HepG2 (cell line): ENCODE data around the gene ARHGAP36. TPM values are rescaled to one million over a fixed set of nuclear protein-coding genes. Genes with fewer than 3 reads are reported as not detected.

Source experiments
- ATAC-seq: fragments of 200-7000 bp; cut with Tn5 transposase; 3 replicates; pipeline ENCODE4 v1.9.1; 2020; ENCODE audit warnings: mild to moderate bottlenecking, moderate library complexity
- BruUV-seq: library from RNA; stranded (reverse); fragments of 400-500 nt; replicated peaks from 2 replicates; lab custom pipeline; 2021; lab: Mats Ljungman, UMichigan
- CTCF ChIA-PET: fragments of 300-600 bp; formaldehyde crosslinking; extraction: SDS; loops from one replicate; lab custom pipeline; 2021; ENCODE audit warnings: low total read pairs, inconsistent platforms, low intra/inter-chr PET ratio; lab: Yijun Ruan, JAX
- POLR2A ChIA-PET: fragments of 350-600 bp; sonication (Branson Sonifier 250); formaldehyde crosslinking; loops from one replicate; lab custom pipeline; 2020; ENCODE audit warnings: antibody characterized with exemption, inconsistent platforms; lab: Yijun Ruan, JAX
- DNase-seq: peaks from one replicate; pipeline ENCODE4 v3.0.0-alpha.2; 2015; ENCODE audit warnings: low spot score
- FAIRE-seq: peaks from 3 replicates; lab custom pipeline; 2011; peaks lifted over from hg19 to GRCh38; lab: Jason Lieb, UNC
- H2AFZ ChIP-seq: one replicate; pipeline ENCODE4 v1.6.1; 2011; ENCODE audit warnings: low read length, inconsistent platforms
- H3K27ac ChIP-seq: fragments of 300-600 bp; 3 replicates; pipeline ENCODE4 v1.8.0; 2011; ENCODE audit warnings: mixed run types, mild to moderate bottlenecking, mixed read lengths, low read length, inconsistent platforms; ENCODE audit not compliant: insufficient read depth; ENCODE audit errors: extremely low read length
- H3K27me3 ChIP-seq, 2 experiments: fragments of 200-600 bp in 1 of 2; 2 replicates in 1 of 2; 3 replicates in 1 of 2; pipeline versions ENCODE4 v1.6.0 to v1.8.0; 2011; ENCODE audit warnings: low read length in 2 of 2, mild to moderate bottlenecking in 2 of 2, moderate library complexity in 2 of 2, inconsistent platforms in 1 of 2; ENCODE audit not compliant: insufficient read depth in 2 of 2, control insufficient read depth in 1 of 2
- H3K36me3 ChIP-seq, 2 experiments: fragments of 200-600 bp in 1 of 2; replicated peaks in 1 of 2; 2 replicates in 1 of 2; 3 replicates in 1 of 2; pipeline versions ENCODE4 v1.5.1 to v1.8.0; 2011; ENCODE audit warnings: low read length in 2 of 2, inconsistent platforms in 1 of 2; ENCODE audit not compliant: insufficient read depth in 2 of 2, control insufficient read depth in 1 of 2
- H3K4me1 ChIP-seq: 2 replicates; pipeline ENCODE4 v1.5.1; 2012; ENCODE audit warnings: low read length, inconsistent platforms; ENCODE audit not compliant: insufficient read depth
- H3K4me2 ChIP-seq: 2 replicates; pipeline ENCODE4 v1.6.0; 2011; ENCODE audit warnings: low read depth, low read length, inconsistent platforms
- H3K4me3 ChIP-seq, 3 experiments: fragments of 200-600 bp in 1 of 3; sonication (generic), shearing (Covaris generic) in 1 of 3; replicated peaks in 1 of 3; 2 replicates each; pipeline ENCODE4 v1.5.1; 2011 to 2016; ENCODE audit warnings: low read length in 3 of 3, inconsistent platforms in 2 of 3, low read depth in 2 of 3, mild to moderate bottlenecking in 2 of 3, control low read depth in 1 of 3, mixed read lengths in 1 of 3; ENCODE audit not compliant: insufficient read depth in 1 of 3
- H3K79me2 ChIP-seq: one replicate; pipeline ENCODE4 v1.6.1; 2011; ENCODE audit warnings: low read length, inconsistent platforms; ENCODE audit not compliant: insufficient read depth
- H3K9ac ChIP-seq: 2 replicates; pipeline ENCODE4 v1.6.0; 2011; ENCODE audit warnings: mild to moderate bottlenecking, low read depth, low read length, inconsistent platforms; ENCODE audit not compliant: insufficient read depth
- H3K9me3 ChIP-seq: 2 replicates; pipeline ENCODE4 v1.5.1; 2012; ENCODE audit warnings: mild to moderate bottlenecking, low read length
- H4K20me1 ChIP-seq: 2 replicates; pipeline ENCODE4 v1.6.0; 2011; ENCODE audit warnings: inconsistent platforms, mild to moderate bottlenecking, low read length, moderate library complexity; ENCODE audit not compliant: insufficient read depth
- KAT8 ChIP-seq: IDR thresholded peaks from 2 replicates; pipeline ENCODE4 v1.6.1; 2016; ENCODE audit warnings: missing genetic modification reagents, missing compliant biosample characterization
- MEIS1 ChIP-seq: sonication (generic); formaldehyde crosslinking; IDR thresholded peaks from 2 replicates; pipeline ENCODE4 v1.9.0; 2021; ENCODE audit warnings: mild to moderate bottlenecking, missing genetic modification reagents, moderate library complexity, borderline replicate concordance
- MTA3 ChIP-seq: sonication (generic); formaldehyde crosslinking; IDR thresholded peaks from 2 replicates; pipeline ENCODE4 v1.4.0; 2020; ENCODE audit warnings: missing genetic modification reagents
- NFIB ChIP-seq: sonication (generic); formaldehyde crosslinking; IDR thresholded peaks from 2 replicates; pipeline ENCODE4 v1.9.0; 2021; ENCODE audit warnings: missing genetic modification reagents, mild to moderate bottlenecking, borderline replicate concordance
- ZNF251 ChIP-seq: sonication (generic); formaldehyde crosslinking; IDR thresholded peaks from 2 replicates; pipeline ENCODE4 v1.9.0; 2021; ENCODE audit warnings: mild to moderate bottlenecking, missing genetic modification reagents
- ZSCAN25 ChIP-seq: sonication (generic); formaldehyde crosslinking; IDR thresholded peaks from 2 replicates; pipeline ENCODE4 v1.8.0; 2022; ENCODE audit warnings: mild to moderate bottlenecking, missing genetic modification reagents
- ZSCAN9 ChIP-seq: IDR thresholded peaks from 2 replicates; pipeline ENCODE4 v1.6.1; 2016; ENCODE audit warnings: borderline replicate concordance
- WGBS: methylation state at CpG from one replicate; pipeline ENCODE4 v1.1.6; 2017; ENCODE audit warnings: low lambda C conversion rate; 5-methylcytosine and 5-hydroxymethylcytosine counted together
- in situ Hi-C: cut with HindIII; loops from 2 replicates; pipeline ENCODE4 v1.10.0; 2017; ENCODE audit warnings: low pct_unique_long_range_greater_than_20kb; ENCODE audit not compliant: extremely low pct_ligation_motif_present
- intact Hi-C: fragments of 100-400 bp; cut with micrococcal nuclease; formaldehyde crosslinking; loops from one replicate; pipeline ENCODE4 v1.10.0; 2022; ENCODE audit not compliant: unreplicated experiment
- polyA plus RNA-seq, 8 experiments: library from polyadenylated mRNA; depleted of rRNA in 3 of 8; stranded (reverse) in 7 of 8; unstranded in 1 of 8; fragments of >200 nt; fragmentation: Illumina TruSeq in 4 of 8; extraction: Trizol in 4 of 8; gene quantifications; 2 replicates each; pipeline versions ENCODE4 v1.2.1 to v1.2.3, GENCODE V29; 2011 to 2016; ENCODE audit warnings: low read depth in 4 of 8, missing spikeins in 1 of 8, mixed read lengths in 1 of 8; ENCODE audit not compliant: insufficient read depth in 1 of 8
- total RNA-seq, 5 experiments: library from RNA; depleted of rRNA; stranded (reverse); fragments of >200 nt; fragmentation: Illumina TruSeq; extraction: Trizol; gene quantifications; 2 replicates each; pipeline ENCODE4 v1.2.3, GENCODE V29; 2016; ENCODE audit warnings: low read depth in 1 of 5
- TF ChIP-seq, protein P1 (sequence below): sonication (generic); formaldehyde crosslinking; IDR thresholded peaks from 2 replicates; pipeline ENCODE4 v1.4.0; 2020; ENCODE audit warnings: missing genetic modification reagents, borderline replicate concordance
- TF ChIP-seq, protein P2 (sequence below): sonication (generic); formaldehyde crosslinking; IDR thresholded peaks from 2 replicates; pipeline ENCODE4 v1.4.0; 2020; ENCODE audit warnings: missing genetic modification reagents
- TF ChIP-seq, protein P3 (sequence below): IDR thresholded peaks from 2 replicates; pipeline ENCODE4 v1.6.1; 2016; ENCODE audit warnings: mild to moderate bottlenecking

ARHGAP36 gene
- total and polyA plus RNA-seq, 2 of the 13 experiments (the other 11 are each of a cell fraction or from before 2014, with no cell fraction given) = not detected

DNA sequence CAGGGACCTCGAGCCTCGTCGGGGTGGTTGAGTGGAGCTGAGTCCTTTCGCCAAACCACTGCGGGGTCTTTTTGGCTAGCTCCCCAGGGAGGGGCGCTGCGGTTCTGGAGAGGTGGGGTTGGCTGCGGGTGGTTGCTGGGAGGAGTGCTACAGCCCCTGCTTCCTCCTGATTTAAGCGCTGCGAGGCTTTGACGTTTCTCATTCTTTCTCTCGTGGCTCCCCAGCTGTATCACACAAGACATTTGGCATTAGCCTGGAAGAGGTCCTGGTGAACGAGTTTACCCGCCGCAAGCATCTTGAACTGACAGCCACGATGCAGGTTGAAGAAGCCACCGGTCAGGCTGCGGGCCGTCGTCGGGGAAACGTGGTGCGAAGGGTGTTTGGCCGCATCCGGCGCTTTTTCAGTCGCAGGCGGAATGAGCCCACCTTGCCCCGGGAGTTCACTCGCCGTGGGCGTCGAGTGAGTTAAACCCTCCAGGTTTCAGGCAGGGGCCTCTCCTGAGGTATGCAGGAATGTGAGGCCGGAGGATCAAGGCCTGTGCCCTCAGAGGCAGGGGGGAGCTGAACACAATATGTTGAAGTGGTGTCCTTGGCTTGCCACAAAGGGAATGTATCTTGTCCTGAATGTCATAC, 25.5 kb downstream of the ARHGAP36 start (continued):
- TF ChIP-seq, protein P1, sequence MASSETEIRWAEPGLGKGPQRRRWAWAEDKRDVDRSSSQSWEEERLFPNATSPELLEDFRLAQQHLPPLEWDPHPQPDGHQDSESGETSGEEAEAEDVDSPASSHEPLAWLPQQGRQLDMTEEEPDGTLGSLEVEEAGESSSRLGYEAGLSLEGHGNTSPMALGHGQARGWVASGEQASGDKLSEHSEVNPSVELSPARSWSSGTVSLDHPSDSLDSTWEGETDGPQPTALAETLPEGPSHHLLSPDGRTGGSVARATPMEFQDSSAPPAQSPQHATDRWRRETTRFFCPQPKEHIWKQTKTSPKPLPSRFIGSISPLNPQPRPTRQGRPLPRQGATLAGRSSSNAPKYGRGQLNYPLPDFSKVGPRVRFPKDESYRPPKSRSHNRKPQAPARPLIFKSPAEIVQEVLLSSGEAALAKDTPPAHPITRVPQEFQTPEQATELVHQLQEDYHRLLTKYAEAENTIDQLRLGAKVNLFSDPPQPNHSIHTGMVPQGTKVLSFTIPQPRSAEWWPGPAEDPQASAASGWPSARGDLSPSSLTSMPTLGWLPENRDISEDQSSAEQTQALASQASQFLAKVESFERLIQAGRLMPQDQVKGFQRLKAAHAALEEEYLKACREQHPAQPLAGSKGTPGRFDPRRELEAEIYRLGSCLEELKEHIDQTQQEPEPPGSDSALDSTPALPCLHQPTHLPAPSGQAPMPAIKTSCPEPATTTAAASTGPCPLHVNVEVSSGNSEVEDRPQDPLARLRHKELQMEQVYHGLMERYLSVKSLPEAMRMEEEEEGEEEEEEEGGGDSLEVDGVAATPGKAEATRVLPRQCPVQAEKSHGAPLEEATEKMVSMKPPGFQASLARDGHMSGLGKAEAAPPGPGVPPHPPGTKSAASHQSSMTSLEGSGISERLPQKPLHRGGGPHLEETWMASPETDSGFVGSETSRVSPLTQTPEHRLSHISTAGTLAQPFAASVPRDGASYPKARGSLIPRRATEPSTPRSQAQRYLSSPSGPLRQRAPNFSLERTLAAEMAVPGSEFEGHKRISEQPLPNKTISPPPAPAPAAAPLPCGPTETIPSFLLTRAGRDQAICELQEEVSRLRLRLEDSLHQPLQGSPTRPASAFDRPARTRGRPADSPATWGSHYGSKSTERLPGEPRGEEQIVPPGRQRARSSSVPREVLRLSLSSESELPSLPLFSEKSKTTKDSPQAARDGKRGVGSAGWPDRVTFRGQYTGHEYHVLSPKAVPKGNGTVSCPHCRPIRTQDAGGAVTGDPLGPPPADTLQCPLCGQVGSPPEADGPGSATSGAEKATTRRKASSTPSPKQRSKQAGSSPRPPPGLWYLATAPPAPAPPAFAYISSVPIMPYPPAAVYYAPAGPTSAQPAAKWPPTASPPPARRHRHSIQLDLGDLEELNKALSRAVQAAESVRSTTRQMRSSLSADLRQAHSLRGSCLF (CRISPR knock-in tag) = no peak
- TF ChIP-seq ZSCAN25 (CRISPR knock-in tag) (no peak), NFIB (CRISPR knock-in tag) (no peak), ZNF251 (CRISPR knock-in tag) (no peak), MTA3 (CRISPR knock-in tag) (no peak), ZSCAN9 (CRISPR knock-in tag) (no peak)
- TF ChIP-seq, protein P2, sequence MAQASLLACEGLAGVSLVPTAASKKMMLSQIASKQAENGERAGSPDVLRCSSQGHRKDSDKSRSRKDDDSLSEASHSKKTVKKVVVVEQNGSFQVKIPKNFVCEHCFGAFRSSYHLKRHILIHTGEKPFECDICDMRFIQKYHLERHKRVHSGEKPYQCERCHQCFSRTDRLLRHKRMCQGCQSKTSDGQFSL = no peak

DNA sequence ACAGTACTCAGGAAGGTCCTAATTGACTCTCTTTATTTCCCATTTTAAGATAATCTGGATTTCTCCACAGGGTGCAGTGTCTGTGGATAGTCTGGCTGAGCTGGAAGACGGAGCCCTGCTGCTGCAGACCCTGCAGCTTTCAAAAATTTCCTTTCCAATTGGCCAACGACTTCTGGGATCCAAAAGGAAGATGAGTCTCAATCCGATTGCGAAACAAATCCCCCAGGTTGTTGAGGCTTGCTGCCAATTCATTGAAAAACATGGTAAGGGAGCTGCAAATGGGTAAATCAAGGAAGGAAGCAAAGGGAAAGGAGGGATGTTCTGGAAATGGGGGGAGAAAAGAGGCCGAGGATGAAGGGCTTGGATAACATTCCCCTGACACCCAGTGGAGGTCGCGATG, 26.0 kb downstream of the ARHGAP36 start:
- no peaks in the 10 kb centered on the region for H3K36me3 ChIP-seq
- no peaks in the 10 kb centered on the region for H4K20me1 ChIP-seq
- TF ChIP-seq, protein P3, sequence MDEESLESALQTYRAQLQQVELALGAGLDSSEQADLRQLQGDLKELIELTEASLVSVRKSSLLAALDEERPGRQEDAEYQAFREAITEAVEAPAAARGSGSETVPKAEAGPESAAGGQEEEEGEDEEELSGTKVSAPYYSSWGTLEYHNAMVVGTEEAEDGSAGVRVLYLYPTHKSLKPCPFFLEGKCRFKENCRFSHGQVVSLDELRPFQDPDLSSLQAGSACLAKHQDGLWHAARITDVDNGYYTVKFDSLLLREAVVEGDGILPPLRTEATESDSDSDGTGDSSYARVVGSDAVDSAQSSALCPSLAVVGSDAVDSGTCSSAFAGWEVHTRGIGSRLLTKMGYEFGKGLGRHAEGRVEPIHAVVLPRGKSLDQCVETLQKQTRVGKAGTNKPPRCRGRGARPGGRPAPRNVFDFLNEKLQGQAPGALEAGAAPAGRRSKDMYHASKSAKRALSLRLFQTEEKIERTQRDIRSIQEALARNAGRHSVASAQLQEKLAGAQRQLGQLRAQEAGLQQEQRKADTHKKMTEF (CRISPR knock-in tag) = no peak
- TF ChIP-seq MEIS1 (CRISPR knock-in tag) (no peak), KAT8 (no peak), ZSCAN9 (CRISPR knock-in tag) (no peak)
- TF ChIP-seq, all 625 proteins: peak for 0
- H3K4me1 ChIP-seq = no peaks in the 10 kb centered on the region
- 2% methylated on average over 7 of the region's 7 CpGs for WGBS
- H3K79me2 ChIP-seq = no peaks in the 10 kb centered on the region
- BruUV-seq = no TSS peak
- no peak for DNase-seq
- intact Hi-C loops (no loop called here), in situ Hi-C loops (no loop called here)
- H2AFZ ChIP-seq = no peak overlapping the region
- no peak for ATAC-seq
- H3K9me3 ChIP-seq = no peaks in the 10 kb centered on the region
- H3K9ac ChIP-seq = no peak overlapping the region
- POLR2A ChIA-PET = no interaction called here
- no peak overlapping the region for H3K4me3 ChIP-seq
- H3K4me2 ChIP-seq = no peak overlapping the region
- FAIRE-seq = no peak
- no peak overlapping the region for H3K27ac ChIP-seq
- H3K27me3 ChIP-seq = peaks cover 0 to 14% of the 10 kb centered on the region in 2 experiments; a peak in 1 of 5 replicates
- CTCF ChIA-PET = no interaction called here
